HepG2 (cell line): ENCODE data around the gene DHRS1. TPM values are rescaled to one million over a fixed set of nuclear protein-coding genes. Genes with fewer than 3 reads are reported as not detected.

ENCODE experiments used
- CBX2 ChIP-seq, 2 experiments: fragments of 200-600 bp in 1 of 2; sonication (generic); formaldehyde crosslinking in 1 of 2; IDR thresholded peaks; 2 replicates each; pipeline versions ENCODE4 v1.7.0 to v1.8.1; 2018 to 2022; ENCODE audit warnings: low read depth in 2 of 2, low read length in 1 of 2, mild to moderate bottlenecking in 1 of 2, missing genetic modification reagents in 1 of 2
- DNMT1 ChIP-seq: sonication (generic); formaldehyde crosslinking; IDR thresholded peaks from 2 replicates; pipeline ENCODE4 v1.5.1; 2020; ENCODE audit warnings: mild to moderate bottlenecking, missing genetic modification reagents
- ELF1 ChIP-seq: sonication (generic); formaldehyde crosslinking; IDR thresholded peaks from 2 replicates; pipeline ENCODE4 v1.4.0; 2020; ENCODE audit warnings: missing genetic modification reagents
- ELF3 ChIP-seq: IDR thresholded peaks from 2 replicates; pipeline ENCODE4 v1.6.1; 2016; ENCODE audit warnings: missing genetic modification reagents, missing compliant biosample characterization
- GATAD2A ChIP-seq: IDR thresholded peaks from 2 replicates; pipeline ENCODE4 v1.6.1; 2016
- MAF1 ChIP-seq: sonication (generic); formaldehyde crosslinking; IDR thresholded peaks from 2 replicates; pipeline ENCODE4 v1.5.0; 2020; ENCODE audit warnings: missing genetic modification reagents, borderline replicate concordance
- POLR2G ChIP-seq: fragments of 200-400 bp; formaldehyde crosslinking; IDR thresholded peaks from 2 replicates; pipeline ENCODE4 v1.6.1; 2018; ENCODE audit warnings: mild to moderate bottlenecking, low read depth, low read length, moderate library complexity
- RFX3 ChIP-seq: IDR thresholded peaks from 2 replicates; pipeline ENCODE4 v1.6.1; 2016; ENCODE audit warnings: missing biosample characterization, missing genetic modification reagents
- ZFP36 ChIP-seq: fragments of 150-350 bp; IDR thresholded peaks from 2 replicates; pipeline ENCODE4 v1.6.1; 2018; ENCODE audit warnings: borderline replicate concordance, low read length, low read depth; ENCODE audit not compliant: partially characterized antibody
- ZFP36L2 ChIP-seq: sonication (generic); formaldehyde crosslinking; IDR thresholded peaks from 2 replicates; pipeline ENCODE4 v1.4.0; 2020; ENCODE audit warnings: missing genetic modification reagents
- ZFP62 ChIP-seq: sonication (generic); formaldehyde crosslinking; IDR thresholded peaks from 2 replicates; pipeline ENCODE4 v1.4.0; 2020; ENCODE audit warnings: missing genetic modification reagents
- ZKSCAN8 ChIP-seq: IDR thresholded peaks from 2 replicates; pipeline ENCODE4 v1.6.1; 2016; ENCODE audit warnings: borderline replicate concordance, missing genetic modification reagents, missing compliant biosample characterization
- ZNF337 ChIP-seq: sonication (generic); formaldehyde crosslinking; IDR thresholded peaks from 2 replicates; pipeline ENCODE4 v1.5.1; 2020; ENCODE audit warnings: missing genetic modification reagents, low read depth, mild to moderate bottlenecking, borderline replicate concordance
- ZNF367 ChIP-seq: sonication (generic); formaldehyde crosslinking; IDR thresholded peaks from 2 replicates; pipeline ENCODE4 v1.4.0; 2020; ENCODE audit warnings: missing genetic modification reagents, borderline replicate concordance
- ZNF383 ChIP-seq: sonication (generic); formaldehyde crosslinking; IDR thresholded peaks from 2 replicates; pipeline ENCODE4 v1.4.0; 2020; ENCODE audit warnings: missing genetic modification reagents, mild to moderate bottlenecking, borderline replicate concordance
- ZNF749 ChIP-seq: sonication (generic); formaldehyde crosslinking; IDR thresholded peaks from 2 replicates; pipeline ENCODE4 v1.8.0; 2022; ENCODE audit warnings: mild to moderate bottlenecking, missing genetic modification reagents, moderate library complexity, borderline replicate concordance
- ZNF768 ChIP-seq: sonication (generic); formaldehyde crosslinking; IDR thresholded peaks from 2 replicates; pipeline ENCODE4 v1.4.0; 2020; ENCODE audit warnings: missing genetic modification reagents
- ZNF839 ChIP-seq: sonication (generic); formaldehyde crosslinking; IDR thresholded peaks from 2 replicates; pipeline ENCODE4 v1.4.0; 2020; ENCODE audit warnings: missing genetic modification reagents, mild to moderate bottlenecking, borderline replicate concordance
- ZZZ3 ChIP-seq: sonication (generic); formaldehyde crosslinking; IDR thresholded peaks from 2 replicates; pipeline ENCODE4 v1.4.0; 2020; ENCODE audit warnings: missing genetic modification reagents, mild to moderate bottlenecking, borderline replicate concordance
- polyA plus RNA-seq, 8 experiments: library from polyadenylated mRNA; depleted of rRNA in 3 of 8; stranded (reverse) in 7 of 8; unstranded in 1 of 8; fragments of >200 nt; fragmentation: Illumina TruSeq in 4 of 8; extraction: Trizol in 4 of 8; gene quantifications; 2 replicates each; pipeline versions ENCODE4 v1.2.1 to v1.2.3, GENCODE V29; 2011 to 2016; ENCODE audit warnings: low read depth in 4 of 8, missing spikeins in 1 of 8, mixed read lengths in 1 of 8; ENCODE audit not compliant: insufficient read depth in 1 of 8
- total RNA-seq, 5 experiments: library from RNA; depleted of rRNA; stranded (reverse); fragments of >200 nt; fragmentation: Illumina TruSeq; extraction: Trizol; gene quantifications; 2 replicates each; pipeline ENCODE4 v1.2.3, GENCODE V29; 2016; ENCODE audit warnings: low read depth in 1 of 5
- TF ChIP-seq, protein P1 (sequence below): sonication (generic); formaldehyde crosslinking; IDR thresholded peaks from 2 replicates; pipeline ENCODE4 v1.5.0; 2020; ENCODE audit warnings: missing genetic modification reagents
- TF ChIP-seq, protein P2 (sequence below): sonication (generic); formaldehyde crosslinking; IDR thresholded peaks from 2 replicates; pipeline ENCODE4 v1.4.0; 2020; ENCODE audit warnings: missing genetic modification reagents
- TF ChIP-seq, protein P3 (sequence below): sonication (generic); formaldehyde crosslinking; IDR thresholded peaks from 2 replicates; pipeline ENCODE4 v1.4.0; 2020; ENCODE audit warnings: missing genetic modification reagents
- TF ChIP-seq, protein P4 (sequence below): sonication (generic); formaldehyde crosslinking; IDR thresholded peaks from 2 replicates; pipeline ENCODE4 v1.8.0; 2022; ENCODE audit warnings: mild to moderate bottlenecking, missing genetic modification reagents, moderate library complexity
- TF ChIP-seq, protein P5 (sequence below): sonication (generic); formaldehyde crosslinking; IDR thresholded peaks from 2 replicates; pipeline ENCODE4 v1.4.0; 2020; ENCODE audit warnings: mild to moderate bottlenecking, missing genetic modification reagents

DHRS1 gene
- total and polyA plus RNA-seq, 2 of the 13 experiments (the other 11 are each of a cell fraction or from before 2014, with no cell fraction given), result 49.8 to 60.8 TPM

DNA sequence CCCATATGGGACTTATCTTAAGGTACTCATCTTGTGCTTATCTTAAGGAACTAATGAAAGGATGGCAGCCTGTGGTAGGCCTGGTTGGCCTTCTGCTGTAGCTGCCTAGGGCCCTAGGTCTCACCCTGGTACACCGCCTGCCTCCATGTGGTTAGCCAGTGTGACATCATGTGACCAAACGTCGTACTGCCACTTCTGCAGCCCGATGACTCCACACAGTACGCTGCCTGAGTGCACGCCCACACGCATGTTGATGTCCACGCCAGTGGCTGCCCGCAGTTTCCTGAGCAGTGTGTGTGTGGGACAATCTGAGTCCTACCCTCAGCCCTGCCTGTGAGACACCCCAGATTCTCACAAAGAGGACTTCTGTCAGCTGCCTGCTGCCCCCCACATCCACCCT lies 30.2 kb upstream of the DHRS1 start (continued):
- TF ChIP-seq, protein P1, sequence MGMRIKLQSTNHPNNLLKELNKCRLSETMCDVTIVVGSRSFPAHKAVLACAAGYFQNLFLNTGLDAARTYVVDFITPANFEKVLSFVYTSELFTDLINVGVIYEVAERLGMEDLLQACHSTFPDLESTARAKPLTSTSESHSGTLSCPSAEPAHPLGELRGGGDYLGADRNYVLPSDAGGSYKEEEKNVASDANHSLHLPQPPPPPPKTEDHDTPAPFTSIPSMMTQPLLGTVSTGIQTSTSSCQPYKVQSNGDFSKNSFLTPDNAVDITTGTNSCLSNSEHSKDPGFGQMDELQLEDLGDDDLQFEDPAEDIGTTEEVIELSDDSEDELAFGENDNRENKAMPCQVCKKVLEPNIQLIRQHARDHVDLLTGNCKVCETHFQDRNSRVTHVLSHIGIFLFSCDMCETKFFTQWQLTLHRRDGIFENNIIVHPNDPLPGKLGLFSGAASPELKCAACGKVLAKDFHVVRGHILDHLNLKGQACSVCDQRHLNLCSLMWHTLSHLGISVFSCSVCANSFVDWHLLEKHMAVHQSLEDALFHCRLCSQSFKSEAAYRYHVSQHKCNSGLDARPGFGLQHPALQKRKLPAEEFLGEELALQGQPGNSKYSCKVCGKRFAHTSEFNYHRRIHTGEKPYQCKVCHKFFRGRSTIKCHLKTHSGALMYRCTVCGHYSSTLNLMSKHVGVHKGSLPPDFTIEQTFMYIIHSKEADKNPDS (CRISPR knock-in tag), result no peak
- TF ChIP-seq, protein P2, sequence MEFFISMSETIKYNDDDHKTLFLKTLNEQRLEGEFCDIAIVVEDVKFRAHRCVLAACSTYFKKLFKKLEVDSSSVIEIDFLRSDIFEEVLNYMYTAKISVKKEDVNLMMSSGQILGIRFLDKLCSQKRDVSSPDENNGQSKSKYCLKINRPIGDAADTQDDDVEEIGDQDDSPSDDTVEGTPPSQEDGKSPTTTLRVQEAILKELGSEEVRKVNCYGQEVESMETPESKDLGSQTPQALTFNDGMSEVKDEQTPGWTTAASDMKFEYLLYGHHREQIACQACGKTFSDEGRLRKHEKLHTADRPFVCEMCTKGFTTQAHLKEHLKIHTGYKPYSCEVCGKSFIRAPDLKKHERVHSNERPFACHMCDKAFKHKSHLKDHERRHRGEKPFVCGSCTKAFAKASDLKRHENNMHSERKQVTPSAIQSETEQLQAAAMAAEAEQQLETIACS (CRISPR knock-in tag), result no peak
- TF ChIP-seq ZFP62 (CRISPR knock-in tag), result no peak
- TF ChIP-seq POLR2G, result no peak
- TF ChIP-seq ZNF383 (CRISPR knock-in tag), result no peak
- TF ChIP-seq ELF1, result no peak
- no peak for TF ChIP-seq ZNF367
- no peak; the same call in 1 of the 2 replicates for TF ChIP-seq ZNF839 (CRISPR knock-in tag)
- no peak for TF ChIP-seq ZFP36
- TF ChIP-seq DNMT1, result no peak
- TF ChIP-seq, protein P3, sequence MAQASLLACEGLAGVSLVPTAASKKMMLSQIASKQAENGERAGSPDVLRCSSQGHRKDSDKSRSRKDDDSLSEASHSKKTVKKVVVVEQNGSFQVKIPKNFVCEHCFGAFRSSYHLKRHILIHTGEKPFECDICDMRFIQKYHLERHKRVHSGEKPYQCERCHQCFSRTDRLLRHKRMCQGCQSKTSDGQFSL (CRISPR knock-in tag), result no peak
- TF ChIP-seq CBX2 (IDR thresholded peaks at IDR 0.05; ENCODE audit: low read depth, low read length), result no peak
- TF ChIP-seq CBX2 (CRISPR knock-in tag; IDR thresholded peaks at IDR 0.05; ENCODE audit: low read depth), result no peak
- TF ChIP-seq RFX3, result no peak
- no peak for TF ChIP-seq GATAD2A
- TF ChIP-seq, protein P4, sequence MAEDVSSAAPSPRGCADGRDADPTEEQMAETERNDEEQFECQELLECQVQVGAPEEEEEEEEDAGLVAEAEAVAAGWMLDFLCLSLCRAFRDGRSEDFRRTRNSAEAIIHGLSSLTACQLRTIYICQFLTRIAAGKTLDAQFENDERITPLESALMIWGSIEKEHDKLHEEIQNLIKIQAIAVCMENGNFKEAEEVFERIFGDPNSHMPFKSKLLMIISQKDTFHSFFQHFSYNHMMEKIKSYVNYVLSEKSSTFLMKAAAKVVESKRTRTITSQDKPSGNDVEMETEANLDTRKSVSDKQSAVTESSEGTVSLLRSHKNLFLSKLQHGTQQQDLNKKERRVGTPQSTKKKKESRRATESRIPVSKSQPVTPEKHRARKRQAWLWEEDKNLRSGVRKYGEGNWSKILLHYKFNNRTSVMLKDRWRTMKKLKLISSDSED (CRISPR knock-in tag), result no peak
- TF ChIP-seq ZFP36L2 (CRISPR knock-in tag), result no peak
- TF ChIP-seq ZZZ3 (CRISPR knock-in tag), result no peak
- no peak for TF ChIP-seq ZNF749
- TF ChIP-seq, protein P5, sequence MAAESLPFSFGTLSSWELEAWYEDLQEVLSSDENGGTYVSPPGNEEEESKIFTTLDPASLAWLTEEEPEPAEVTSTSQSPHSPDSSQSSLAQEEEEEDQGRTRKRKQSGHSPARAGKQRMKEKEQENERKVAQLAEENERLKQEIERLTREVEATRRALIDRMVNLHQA (CRISPR knock-in tag), result no peak
- no peak for TF ChIP-seq ZKSCAN8 (CRISPR knock-in tag)
- 0 out of 2 replicates have a peak, but pooled peaks have one; percentile 27 for TF ChIP-seq ZNF768 (CRISPR knock-in tag)
- TF ChIP-seq ZNF337 (CRISPR knock-in tag), result no peak
- no peak for TF ChIP-seq MAF1 (CRISPR knock-in tag)
- TF ChIP-seq ELF3 (CRISPR knock-in tag), result no peak
